Neutrophil (primary cell): Measurements from ENCODE around the gene NUCKS1.

Source experiments
- H3K27ac ChIP-seq: fragments of 200-600 bp; sonication (generic); 2 replicates; pipeline ENCODE4 v1.5.1; 2016; ENCODE audit warnings: mild to moderate bottlenecking, moderate library complexity
- H3K27me3 ChIP-seq: fragments of 200-600 bp; sonication (generic); 2 replicates; pipeline ENCODE4 v1.6.0; 2016; ENCODE audit warnings: mild to moderate bottlenecking
- H3K36me3 ChIP-seq: fragments of 200-600 bp; sonication (generic); 2 replicates; pipeline ENCODE4 v1.5.1; 2017
- H3K4me1 ChIP-seq, 2 experiments: fragments of 200-600 bp in 1 of 2; sonication (generic) in 1 of 2; 1 replicate in 1 of 2; 2 replicates in 1 of 2; pipeline versions ENCODE4 v1.5.1 to v1.6.1; 2013 to 2016; ENCODE audit warnings: low read depth in 1 of 2, low read length in 1 of 2, mild to moderate bottlenecking in 1 of 2, moderate library complexity in 1 of 2; ENCODE audit not compliant: control insufficient read depth in 1 of 2, insufficient read depth in 1 of 2
- H3K4me3 ChIP-seq, 2 experiments: fragments of 200-600 bp in 1 of 2; sonication (generic) in 1 of 2; 1 replicate in 1 of 2; 2 replicates in 1 of 2; pipeline ENCODE4 v1.5.1; 2013 to 2016; ENCODE audit warnings: low read depth in 1 of 2, low read length in 1 of 2, mild to moderate bottlenecking in 1 of 2, moderate library complexity in 1 of 2
- H3K9me3 ChIP-seq: fragments of 200-600 bp; sonication (generic); 2 replicates; pipeline ENCODE4 v1.5.1; 2016
- CTCF ChIP-seq: fragments of 200-600 bp; sonication (generic); IDR thresholded peaks from 2 replicates; pipeline ENCODE4 v1.5.1; 2016; ENCODE audit warnings: antibody characterized with exemption

NUCKS1 gene

GRCh38 chr1:205792481-205792881, 42.5 kb upstream of the NUCKS1 start:
- no peaks in the 10 kb centered on the region for H3K4me1 ChIP-seq
- no peak overlapping the region for H3K27ac ChIP-seq
- H3K9me3 ChIP-seq = no peaks in the 10 kb centered on the region
- peaks cover 46% of the 10 kb centered on the region for H3K27me3 ChIP-seq
- TF ChIP-seq CTCF = no peak
- H3K36me3 ChIP-seq = no peaks in the 10 kb centered on the region
- H3K4me3 ChIP-seq = no peak overlapping the region

GRCh38 chr1:205791568-205792180, 41.7 kb upstream of the NUCKS1 start:
- H3K27me3 ChIP-seq = peaks cover 38% of the 10 kb centered on the region
- H3K9me3 ChIP-seq = no peaks in the 10 kb centered on the region
- H3K4me1 ChIP-seq = no peaks in the 10 kb centered on the region
- H3K27ac ChIP-seq = no peak overlapping the region
- no peak overlapping the region for H3K4me3 ChIP-seq
- TF ChIP-seq CTCF = no peak
- H3K36me3 ChIP-seq = no peaks in the 10 kb centered on the region

GRCh38 chr1:205787287-205787916, 37.4 kb upstream of the NUCKS1 start:
- no peak for TF ChIP-seq CTCF
- Histone ChIP-seq H3K9me3 (no peaks in the 10 kb centered on the region), H3K4me3 (no peak overlapping the region), H3K27me3 (peaks cover 2% of the 10 kb centered on the region), H3K36me3 (no peaks in the 10 kb centered on the region), H3K27ac (no peak overlapping the region), H3K4me1 (no peaks in the 10 kb centered on the region)

- H3K9me3 ChIP-seq = no peaks in the 10 kb centered on the region
- no peaks in the 10 kb centered on the region for H3K27me3 ChIP-seq
- no peak overlapping the region for H3K27ac ChIP-seq
- no peaks in the 10 kb centered on the region for H3K36me3 ChIP-seq
- H3K4me1 ChIP-seq = no peaks in the 10 kb centered on the region
- TF ChIP-seq CTCF = no peak
- H3K4me3 ChIP-seq = no peak overlapping the region
These were observed 36.6 kb upstream of the NUCKS1 start for GRCh38 chr1:205786601-205787000.

GRCh38 chr1:205785446-205785845, 35.5 kb upstream of the NUCKS1 start:
- Histone ChIP-seq H3K4me3 (no peak overlapping the region), H3K36me3 (no peaks in the 10 kb centered on the region), H3K27me3 (no peaks in the 10 kb centered on the region), H3K9me3 (no peaks in the 10 kb centered on the region), H3K27ac (no peak overlapping the region), H3K4me1 (no peaks in the 10 kb centered on the region)
- TF ChIP-seq CTCF = no peak
